Spleen (tissue), 7 donors: Measurements from ENCODE around the gene ANKRD33.

ENCODE experiments used
- CTCF ChIP-seq, 11 experiments: fragments of 200-600 bp in 7 of 11; fragments of 450-650 bp in 4 of 11; sonication (generic) in 4 of 11; IDR thresholded peaks in 8 of 11; conservative IDR thresholded peaks in 3 of 11; 1 replicate in 7 of 11; 2 replicates in 4 of 11; pipeline versions ENCODE4 v1.4.0 to v1.8.0; 2016 to 2021; ENCODE audit warnings: antibody characterized with exemption in 11 of 11, inconsistent platforms in 4 of 11, mild to moderate bottlenecking in 1 of 11
- POLR2A ChIP-seq, 3 donors: fragments of 450-650 bp; IDR thresholded peaks; one replicate each; pipeline ENCODE4 v1.5.1; 2017; ENCODE audit warnings: antibody characterized with exemption in 3 of 3, mild to moderate bottlenecking in 1 of 3
- POLR2AphosphoS5 ChIP-seq, 3 donors: sonication (generic); formaldehyde crosslinking; IDR thresholded peaks; one replicate each; pipeline ENCODE4 v1.5.1; 2017; ENCODE audit warnings: antibody characterized with exemption in 3 of 3
- donor health status: DM: no; HTN: no; CAD: no; lungs with moderate emphysema.
- donor health status: DM: no; HTN: no; CAD: no.
- donor health status: DM: no; HTN: no; CAD: no.

GRCh38 chr12:51867371-51867770 is 20.5 kb upstream of the ANKRD33 start:
- TF ChIP-seq CTCF (IDR thresholded peaks at IDR 0.05 in 8 of 11, conservative IDR thresholded peaks at IDR 0.05 in 3 of 11) (no peak), POLR2A (IDR thresholded peaks at IDR 0.05) (no peak), POLR2AphosphoS5 (IDR thresholded peaks at IDR 0.05) (no peak)
